Omental fat pad (tissue), 4 donors: Measurements from ENCODE around the gene SRD5A1. TPM values are rescaled to one million over a fixed set of nuclear protein-coding genes. Genes with fewer than 3 reads are reported as not detected.

Source experiments
- ATAC-seq: fragments of 150-250 bp; one replicate; pipeline ENCODE4 v1.9.1; 2016; ENCODE audit warnings: mild to moderate bottlenecking, moderate library complexity; ENCODE audit not compliant: low FRiP score
- DNase-seq: peaks from one replicate; pipeline ENCODE4 v3.0.0-alpha.2; 2019; ENCODE audit warnings: low spot score
- CTCF ChIP-seq, 3 donors: fragments of 450-650 bp; IDR thresholded peaks; one replicate each; pipeline ENCODE4 v1.5.1; 2016 to 2017; ENCODE audit warnings: antibody characterized with exemption in 3 of 3, mild to moderate bottlenecking in 3 of 3, moderate library complexity in 2 of 3
- total RNA-seq, 4 donors: library from RNA; depleted of rRNA; stranded (reverse); fragments of >200 nt; gene quantifications; one replicate each; pipeline ENCODE4 v1.1.0, GENCODE V29; 2016

The SRD5A1 gene
- total RNA-seq, 4 donors from 2014 or later: 2.3 to 6.7 (median 6.0) TPM

GRCh38 chr5:6611334-6612256 is 21.6 kb upstream of the SRD5A1 start:
- ATAC-seq: no peak

GRCh38 chr5:6615034-6615815 is 18.0 kb upstream of the SRD5A1 start:
- DNase-seq (no peak), ATAC-seq (no peak)
- TF ChIP-seq CTCF (IDR thresholded peaks at IDR 0.05): no peak

More at GRCh38 chr5:6611334-6612256, 21.6 kb upstream of the SRD5A1 start:
- DNase-seq: no peak
- TF ChIP-seq CTCF (IDR thresholded peaks at IDR 0.05): no peak

GRCh38 chr5:6616632-6617031 is 16.6 kb upstream of the SRD5A1 start:
- ATAC-seq: no peak
- TF ChIP-seq CTCF (IDR thresholded peaks at IDR 0.05): no peak
- no peak for DNase-seq

- DNase-seq (no peak), ATAC-seq (no peak)
- no peak for TF ChIP-seq CTCF (IDR thresholded peaks at IDR 0.05)
These were observed 10.0 kb upstream of the SRD5A1 start for GRCh38 chr5:6623228-6623627.

GRCh38 chr5:6623941-6624340 is 9.3 kb upstream of the SRD5A1 start:
- TF ChIP-seq CTCF (IDR thresholded peaks at IDR 0.05): no peak
- ATAC-seq: no peak
- no peak for DNase-seq

GRCh38 chr5:6626508-6626907 is 6.7 kb upstream of the SRD5A1 start:
- ATAC-seq: no peak
- TF ChIP-seq CTCF (IDR thresholded peaks at IDR 0.05): no peak
- no peak for DNase-seq
